GM18517 (cell line): ENCODE results near the gene LRRC8B.

Source experiments
- ATAC-seq: cut with Tn5 transposase; IDR thresholded peaks from one replicate; pipeline ENCODE4 v1.9.1; 2021; ENCODE audit warnings: mild to moderate bottlenecking, moderate library complexity; ENCODE audit not compliant: unreplicated experiment

LRRC8B gene

DNA sequence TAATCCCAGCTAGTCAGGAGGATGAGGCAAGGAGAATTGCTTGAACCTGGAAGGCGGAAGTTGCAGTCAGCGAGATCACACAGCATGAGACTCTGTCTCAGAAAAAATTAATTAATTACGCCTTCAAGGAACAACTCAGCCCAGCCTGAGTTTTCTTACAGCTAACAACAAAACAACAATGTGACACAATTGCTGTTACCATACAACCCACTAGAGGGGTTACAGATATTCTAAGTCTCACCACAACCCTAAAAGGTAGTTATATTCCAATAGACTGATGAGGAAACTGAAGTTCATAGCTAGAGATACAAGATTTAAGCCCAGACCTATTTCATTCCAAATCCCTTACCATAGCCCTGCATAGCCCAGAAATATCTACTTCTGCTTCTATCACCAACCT lies 105.4 kb downstream of the LRRC8B start:
- no peak for ATAC-seq

DNA sequence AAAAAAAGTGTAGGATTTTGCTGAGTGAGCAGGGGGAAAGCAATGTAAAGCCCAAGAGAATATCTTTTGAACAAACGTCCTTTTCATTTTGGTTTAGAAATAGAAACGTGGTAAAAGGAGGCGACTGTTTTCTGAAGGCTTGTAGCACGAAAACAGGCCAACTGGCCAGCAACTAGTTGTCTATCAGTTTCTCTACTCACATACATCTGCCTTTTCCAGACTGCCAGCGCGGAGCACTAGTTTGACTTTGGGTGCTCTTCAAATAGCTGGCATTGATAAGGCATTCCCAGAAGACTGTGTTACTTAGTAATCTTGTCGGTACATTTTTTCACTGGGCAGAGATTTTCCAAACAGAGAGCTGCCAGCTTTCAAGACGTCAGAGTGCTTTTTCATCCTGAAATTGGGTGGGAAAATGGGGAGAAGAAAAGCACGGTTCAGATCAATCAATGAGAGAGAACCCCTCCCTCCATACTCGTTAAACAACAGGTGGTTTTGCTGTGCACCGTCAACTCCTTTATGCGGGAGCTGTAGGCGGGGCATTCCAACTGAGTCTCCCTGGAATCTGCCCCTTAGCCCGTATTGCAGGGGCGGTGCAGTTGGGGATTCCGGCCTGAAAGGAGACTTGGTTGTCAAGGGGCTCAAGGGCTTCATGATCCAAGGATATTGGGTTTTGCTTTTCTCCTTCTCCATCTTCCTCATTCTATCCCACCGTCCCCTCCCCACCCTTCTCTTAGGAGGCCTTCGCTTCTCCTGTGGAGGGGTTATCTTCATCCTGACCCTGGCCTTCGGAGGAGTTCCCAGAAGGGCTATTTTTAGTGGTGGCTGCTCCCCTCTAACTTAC lies 107.4 kb downstream of the LRRC8B start:
- no peak for ATAC-seq

DNA sequence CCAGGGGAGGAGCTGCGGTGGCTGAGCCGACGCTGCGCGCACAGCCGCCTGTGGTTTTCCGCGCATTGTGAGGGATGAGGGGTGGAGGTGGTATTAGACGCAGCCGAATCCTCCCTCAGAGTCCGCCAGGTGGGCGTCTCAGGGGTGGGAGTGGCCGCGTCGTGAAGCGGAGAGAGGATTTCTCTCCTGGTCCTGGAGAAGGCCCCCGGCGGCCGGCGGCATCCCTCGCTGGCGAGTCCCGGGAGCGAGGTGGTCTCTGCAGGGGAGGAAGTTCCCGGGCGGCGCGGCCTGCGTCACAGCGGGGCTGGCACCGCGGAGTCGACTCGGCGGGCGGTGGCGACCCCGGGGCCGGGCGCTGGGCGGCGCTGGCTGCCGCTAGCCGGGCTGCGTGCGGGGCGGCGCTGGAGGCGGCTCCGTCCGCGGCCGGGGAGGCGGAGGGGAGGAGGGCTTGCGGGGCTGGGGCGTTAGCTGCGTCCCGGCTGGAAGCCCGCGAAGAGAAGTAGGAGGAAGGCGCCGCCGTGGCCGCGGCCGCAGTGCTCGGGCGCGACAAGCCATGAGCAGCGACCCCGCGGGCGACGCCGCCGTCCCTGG lies 108.1 kb downstream of the LRRC8B start, which contains the start of gene LRRC8C:
Gene LRRC8C (plus strand): TSS at position 464 of the 591 bp plus-strand sequence. CDS start 53,354 bp downstream, outside the sequence.
- ATAC-seq, result peak; percentile 84

DNA sequence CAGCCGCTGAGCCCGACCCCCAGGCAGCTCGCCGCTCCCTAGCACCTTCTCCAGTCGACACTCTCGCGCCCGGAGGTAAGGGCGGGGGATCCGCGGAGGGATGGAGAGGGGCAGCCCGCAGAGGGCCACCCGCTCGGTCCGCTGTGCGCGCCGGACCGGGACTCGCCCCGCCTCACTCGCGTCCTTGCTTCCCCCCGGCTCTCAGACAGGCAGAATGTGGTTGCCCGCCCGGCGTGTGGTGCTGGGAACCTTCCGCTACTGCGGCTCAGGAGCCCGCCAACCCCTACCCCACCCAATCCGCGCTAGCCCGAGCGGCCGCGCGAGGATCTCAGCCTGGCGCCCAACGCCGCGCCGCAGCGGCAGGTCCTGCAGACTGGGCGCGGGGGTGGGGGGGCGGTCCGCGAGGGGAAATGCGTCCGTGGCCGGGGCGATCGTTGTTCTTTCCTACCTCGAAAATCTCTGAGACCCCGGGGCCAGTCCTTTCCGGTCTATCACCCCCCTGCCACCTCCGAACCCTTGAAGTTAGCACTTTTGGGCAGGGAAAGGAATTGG lies 108.7 kb downstream of the LRRC8B start:
- peak; percentile 54 for ATAC-seq

DNA sequence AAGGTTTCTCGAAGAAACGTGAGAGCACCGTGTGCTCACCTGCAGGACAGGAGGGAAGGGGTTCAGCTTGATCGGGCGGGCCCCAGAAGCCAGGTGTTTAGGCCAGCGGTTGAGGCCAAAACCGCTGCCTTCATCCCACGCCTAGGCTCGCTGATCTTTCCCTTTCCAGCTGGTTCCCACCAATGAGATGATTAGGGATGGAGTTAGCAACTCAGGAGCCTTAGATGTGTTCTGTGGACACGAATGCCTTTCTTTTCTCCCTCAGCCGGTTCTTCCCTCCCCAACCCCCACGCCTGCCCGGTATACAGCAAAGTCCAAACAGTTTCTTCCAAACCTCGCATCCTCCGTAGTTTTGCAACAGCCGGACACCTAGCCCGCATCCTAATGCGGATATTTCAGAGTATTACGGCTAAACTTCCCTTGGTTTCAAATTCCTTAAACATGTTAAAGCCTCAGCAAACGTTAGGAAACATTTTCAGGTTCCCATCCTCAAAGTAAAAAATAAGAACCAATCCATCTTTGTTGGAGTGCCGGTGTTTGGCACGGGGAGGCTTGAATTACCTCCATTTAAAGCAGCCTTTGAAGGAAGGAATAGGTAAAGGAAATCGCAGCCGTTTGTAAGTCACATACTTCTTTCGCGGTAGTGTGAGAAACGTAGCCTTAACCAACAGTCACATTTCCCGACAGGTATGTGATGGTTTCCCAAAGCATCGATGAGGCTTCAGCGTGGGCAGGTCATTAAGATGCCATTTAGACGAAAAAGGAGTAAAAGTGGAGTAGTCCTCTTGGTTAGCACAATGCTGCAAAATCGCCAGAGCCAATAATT lies 109.4 kb downstream of the LRRC8B start:
- ATAC-seq, result no peak

DNA sequence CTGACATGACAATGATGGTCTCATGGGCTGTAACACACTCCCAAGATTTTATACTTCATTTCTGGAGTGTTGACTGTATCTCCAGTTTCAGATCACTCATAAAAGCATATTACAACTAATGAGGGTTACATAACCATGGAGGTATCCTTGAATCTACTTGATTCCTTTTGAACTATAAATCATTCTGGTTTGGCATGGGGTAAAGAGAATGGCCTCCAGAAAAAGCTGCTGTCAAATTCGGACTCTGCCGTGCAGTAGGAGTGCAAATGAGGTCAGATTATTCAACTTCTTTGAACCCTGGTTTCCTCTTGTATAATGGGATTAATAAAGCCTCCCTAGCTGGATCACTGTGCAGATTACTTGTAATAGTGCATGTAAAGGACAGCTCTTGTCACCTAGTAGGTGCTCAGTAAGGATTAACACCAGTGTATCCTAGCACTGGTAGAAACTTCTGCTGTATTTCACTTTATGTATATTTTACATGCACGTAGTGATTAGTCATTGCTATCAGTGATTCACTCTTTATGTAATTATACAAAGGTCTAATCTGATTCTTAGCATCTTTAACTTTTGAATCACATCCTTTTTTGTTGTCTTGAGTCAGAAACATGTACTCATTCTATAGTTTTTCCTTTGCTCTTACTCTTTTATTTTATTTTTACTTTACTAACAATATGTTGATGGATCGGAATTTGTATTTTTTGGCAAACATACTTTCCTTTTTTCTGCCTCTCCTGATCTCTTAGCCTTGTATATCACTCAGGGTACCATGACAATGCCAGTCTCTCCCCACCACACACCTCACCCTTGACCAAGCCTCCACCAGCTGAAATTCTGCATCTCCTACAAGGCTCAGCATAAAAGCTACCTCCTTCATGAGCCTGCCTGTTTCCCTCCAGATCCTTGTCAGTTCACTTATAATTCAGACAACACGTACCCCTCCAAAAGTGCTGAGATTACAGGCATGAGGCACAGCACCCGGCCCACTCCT lies 111.5 kb downstream of the LRRC8B start:
- no peak for ATAC-seq

DNA sequence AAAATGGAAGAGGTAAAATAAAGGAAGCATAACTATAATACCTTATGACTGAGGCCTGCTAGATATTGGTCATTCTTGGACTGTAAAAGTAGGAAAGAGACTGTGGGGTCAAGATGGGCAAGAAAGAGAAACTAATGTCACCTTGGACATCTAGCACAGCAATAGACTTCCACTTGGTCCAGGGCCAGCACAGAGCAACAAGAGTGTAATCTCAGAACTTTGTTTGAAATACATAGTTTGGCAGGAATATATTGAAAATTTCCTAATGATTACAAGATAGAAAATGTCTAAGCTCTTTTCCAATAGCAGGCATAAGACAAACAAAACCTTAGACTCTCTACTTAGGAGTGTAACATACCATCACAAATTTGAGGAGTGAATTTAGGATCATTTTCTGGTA lies 112.9 kb downstream of the LRRC8B start:
- no peak for ATAC-seq

DNA sequence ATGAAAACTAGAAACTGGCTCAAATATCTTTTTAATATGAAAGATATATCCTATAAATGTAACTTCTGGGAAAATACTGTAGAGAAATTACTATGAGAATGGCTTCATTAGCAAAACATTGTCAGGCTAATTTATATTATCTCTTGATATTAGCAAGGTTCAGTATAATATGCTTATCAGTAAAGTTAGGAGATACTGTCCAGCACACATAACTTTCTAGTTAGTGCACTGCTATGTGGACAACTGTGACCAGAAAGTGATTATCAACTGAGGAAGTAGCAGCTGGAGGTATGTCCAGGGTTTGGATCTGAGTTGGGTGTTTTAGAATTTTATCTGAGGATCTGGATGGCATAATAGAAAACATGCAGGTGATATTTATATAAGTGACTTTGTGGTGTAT lies 115.8 kb downstream of the LRRC8B start:
- no peak for ATAC-seq

DNA sequence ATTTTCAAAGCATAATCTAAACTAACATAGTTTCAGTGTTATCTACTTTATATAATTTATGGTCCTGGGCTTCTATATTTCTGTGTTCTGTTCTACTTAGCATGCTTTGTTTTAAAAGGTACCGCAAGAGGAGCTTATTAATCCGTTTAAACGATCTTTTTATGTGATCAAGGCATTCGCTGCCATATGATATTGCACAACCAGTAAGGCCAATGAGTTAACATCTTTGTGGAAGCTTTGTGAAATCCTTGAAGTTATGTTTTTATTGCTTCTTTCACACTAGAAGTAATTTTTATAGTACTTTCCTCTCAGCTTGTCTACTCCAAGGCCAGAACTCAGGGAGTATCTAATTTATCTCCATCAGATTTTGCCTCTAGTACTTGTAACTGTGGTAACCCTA lies 117.2 kb downstream of the LRRC8B start:
- ATAC-seq, result no peak

DNA sequence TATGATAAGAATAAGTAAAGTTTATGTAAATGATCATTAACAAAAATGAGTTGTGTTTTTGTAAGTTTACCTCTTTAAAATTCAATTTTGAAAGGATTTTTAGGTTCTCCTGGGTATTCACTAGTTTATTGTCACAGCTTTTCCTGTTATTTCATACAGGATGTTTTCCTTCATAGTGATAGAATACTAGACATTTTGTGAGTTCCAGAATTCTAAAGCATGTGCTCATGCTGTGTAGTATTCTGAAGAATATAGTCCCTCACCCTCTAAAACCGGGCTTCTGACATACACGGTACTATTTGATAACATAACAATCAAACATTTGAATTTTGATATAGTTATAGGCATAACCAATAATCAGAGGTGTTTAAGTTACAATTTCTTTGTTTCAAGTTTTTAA lies 118.9 kb downstream of the LRRC8B start:
- no peak for ATAC-seq

DNA sequence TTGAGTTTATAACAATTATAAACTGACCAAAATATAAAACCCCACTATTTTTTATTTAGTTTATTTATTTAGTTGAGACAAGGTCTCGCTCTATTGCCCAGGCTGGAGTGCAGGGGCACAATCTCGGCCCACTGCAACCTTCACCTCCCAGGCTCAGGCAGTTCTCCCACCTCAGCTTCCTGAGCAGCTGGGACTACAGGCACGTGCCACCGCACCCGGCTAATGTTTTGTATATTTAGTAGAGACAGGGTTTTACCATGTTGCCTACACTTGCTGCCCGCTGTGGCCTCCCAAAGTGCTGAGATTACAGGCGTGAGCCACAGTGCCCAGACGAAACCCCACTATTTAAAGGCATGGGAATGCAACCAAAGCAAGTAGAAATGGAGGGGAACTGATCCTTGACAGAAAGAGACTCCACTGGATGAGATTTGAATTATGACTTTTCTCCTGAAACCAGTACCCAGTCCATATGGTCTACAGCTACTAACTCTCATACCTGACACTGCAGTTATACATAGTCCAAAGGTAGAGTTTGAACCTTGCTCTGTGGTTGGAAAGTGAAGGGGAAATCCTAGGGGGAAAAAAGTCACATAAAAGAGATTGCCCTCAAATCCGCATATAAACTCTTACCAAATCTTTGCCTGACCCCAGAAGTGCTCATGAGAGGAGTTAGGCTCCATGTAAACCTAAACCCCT lies 119.6 kb downstream of the LRRC8B start:
- no peak for ATAC-seq

DNA sequence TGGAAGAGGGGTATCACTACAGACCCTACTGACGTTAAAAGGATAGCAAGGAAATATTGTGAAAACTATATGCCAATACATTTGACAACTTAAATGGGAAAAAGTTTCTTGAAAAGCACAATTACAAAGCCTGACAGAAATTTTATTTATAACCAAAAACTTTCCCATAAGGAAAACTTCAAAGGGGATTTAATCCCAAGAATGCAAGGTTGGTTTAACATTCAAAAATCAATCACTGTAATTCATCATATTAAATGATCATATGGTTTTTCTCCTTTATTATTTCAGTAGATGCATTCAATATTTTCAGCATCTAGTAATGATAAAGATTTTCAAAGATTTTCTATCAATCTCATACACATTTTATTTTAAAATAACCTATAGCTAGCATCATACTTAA lies 121.6 kb downstream of the LRRC8B start:
- no peak for ATAC-seq
